NOMO-1 treated with dmso at 0.1 percent for 144 hours (cell line): ENCODE measurements around the gene FCN3.

ENCODE experiments used
- DNase-seq: peaks from one replicate; lab custom pipeline; 2025; ENCODE audit not compliant: unreplicated experiment; lab: John Stamatoyannopoulos, UW

FCN3 gene

DNA sequence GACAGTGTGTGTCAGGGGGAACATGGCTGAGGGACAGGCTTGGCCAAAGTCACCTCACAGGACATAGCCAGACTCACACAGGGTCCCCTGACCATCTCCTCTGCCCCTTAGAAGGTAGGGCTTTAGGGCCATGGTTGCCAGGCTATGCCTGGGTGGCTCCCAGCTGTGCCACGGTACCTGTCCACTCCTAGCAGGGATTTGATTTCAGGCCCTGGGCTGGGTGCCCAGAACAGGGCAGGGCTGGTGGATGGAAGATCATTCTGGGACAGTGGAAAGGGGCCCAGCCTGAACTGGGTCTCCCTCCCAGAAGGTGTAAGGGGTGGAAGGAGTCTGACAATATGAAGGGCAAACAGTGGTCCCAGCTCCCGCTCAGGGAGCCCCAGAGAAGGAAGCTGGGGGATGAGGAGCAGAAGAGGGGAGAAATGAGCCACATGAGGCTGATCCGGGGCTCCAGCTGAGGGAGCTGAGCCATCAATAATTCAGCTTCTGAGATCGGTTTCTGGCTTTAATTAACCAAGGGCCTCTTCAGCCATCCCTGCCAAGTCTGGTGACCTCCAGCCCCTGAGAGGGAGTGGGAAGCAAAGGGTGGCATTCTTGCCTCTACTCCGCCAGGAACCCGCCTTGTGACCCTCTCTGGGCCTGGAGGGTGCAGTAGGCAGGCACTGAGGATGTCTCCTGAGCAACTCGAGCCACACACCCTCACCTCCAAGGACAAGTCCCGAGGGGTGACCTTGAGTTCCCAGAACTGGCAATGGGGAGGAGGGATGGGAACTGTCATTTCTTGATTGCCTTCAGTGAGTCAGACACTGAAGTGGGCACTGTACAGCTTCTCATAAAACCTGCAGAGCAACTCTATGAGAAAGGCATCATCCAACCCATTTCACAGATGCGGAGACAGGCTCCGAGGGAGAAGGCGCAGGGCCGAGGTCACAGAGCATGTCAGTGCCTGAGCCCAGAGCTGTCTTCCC, 6.4 kb upstream of the FCN3 start:
- DNase-seq, result no peak

DNA sequence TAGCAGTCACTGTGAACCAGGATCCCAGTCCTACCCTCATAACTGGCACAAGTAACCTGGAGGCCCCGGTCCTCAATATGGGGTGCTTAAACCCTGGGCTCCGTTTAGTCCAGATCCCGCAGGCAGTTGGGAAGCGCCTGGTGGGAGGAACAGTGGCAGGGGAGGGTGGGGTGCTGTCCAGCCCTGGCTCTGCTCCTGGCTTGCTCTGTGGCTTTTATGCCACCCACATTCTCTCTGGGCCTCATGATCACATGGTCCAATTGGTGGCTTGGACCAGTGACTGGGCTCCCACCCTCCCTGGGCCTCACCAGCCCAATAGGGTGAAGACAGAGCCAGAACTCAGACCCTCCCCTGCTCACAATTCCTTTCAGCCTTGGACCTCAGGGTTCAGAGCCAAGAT, 5.6 kb upstream of the FCN3 start:
- no peak for DNase-seq

DNA sequence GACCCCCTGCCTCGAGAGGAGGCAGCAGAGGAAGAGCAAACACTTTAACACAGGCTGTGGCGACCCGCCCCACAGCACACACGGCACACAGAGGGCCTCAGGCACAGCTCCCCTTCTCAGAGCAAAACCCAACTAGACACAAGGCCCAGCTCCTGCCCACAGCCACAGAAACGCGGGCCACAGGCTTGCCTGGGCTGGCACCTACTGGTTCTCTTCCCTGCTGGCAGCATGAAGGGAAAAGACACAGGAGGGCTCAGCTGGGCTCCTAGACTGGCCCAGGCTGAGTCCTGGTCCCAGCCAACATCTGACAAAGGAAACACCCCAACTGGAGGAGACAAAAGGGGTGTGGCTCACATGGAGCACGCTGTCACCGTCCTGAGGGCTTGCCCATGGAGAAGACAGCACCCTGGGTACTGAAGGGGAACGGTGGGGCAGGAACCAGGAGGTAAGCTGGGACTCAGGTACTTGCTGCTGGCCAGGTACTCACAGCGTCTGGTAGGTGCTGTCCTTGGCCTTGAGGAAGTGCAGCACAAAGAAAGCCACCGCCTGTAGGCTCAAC, 5.0 kb upstream of the FCN3 start:
- no peak for DNase-seq

DNA sequence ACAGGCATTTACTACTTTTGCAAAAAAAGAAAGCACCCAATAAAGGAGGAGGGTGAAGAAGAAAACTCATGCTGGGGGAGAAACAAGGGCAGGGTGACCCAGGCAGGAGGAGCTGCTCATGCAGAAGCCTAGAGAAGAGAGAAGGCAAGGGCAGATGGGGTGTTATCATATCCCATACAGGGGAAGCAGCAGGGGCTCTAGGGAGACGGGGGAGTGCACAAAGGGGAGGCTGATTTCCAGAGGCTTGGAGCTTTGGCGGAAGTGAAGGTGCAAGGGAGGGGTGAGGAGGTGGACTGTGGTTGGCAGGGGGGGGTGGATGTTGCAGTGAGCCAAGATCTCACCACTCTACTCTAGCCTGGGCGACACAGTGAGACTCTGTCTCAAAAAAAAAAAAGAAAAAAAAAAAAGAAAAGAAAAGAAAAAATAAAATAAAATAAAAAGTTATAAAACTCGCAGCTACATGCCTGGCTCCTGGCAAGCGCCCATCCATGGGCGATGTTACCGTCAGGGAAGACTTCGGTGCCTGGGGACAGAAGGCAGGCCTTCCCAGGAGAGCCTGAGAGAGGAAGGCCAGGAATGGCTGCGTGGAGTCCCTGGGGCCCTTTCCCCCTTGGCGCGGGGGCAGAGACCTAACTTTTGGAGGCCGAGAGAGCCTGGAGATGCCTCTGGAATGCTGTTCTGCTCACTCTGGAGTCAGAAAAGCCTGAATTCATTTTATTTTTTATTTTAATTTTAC, 3.3 kb upstream of the FCN3 start:
- DNase-seq, result no peak

DNA sequence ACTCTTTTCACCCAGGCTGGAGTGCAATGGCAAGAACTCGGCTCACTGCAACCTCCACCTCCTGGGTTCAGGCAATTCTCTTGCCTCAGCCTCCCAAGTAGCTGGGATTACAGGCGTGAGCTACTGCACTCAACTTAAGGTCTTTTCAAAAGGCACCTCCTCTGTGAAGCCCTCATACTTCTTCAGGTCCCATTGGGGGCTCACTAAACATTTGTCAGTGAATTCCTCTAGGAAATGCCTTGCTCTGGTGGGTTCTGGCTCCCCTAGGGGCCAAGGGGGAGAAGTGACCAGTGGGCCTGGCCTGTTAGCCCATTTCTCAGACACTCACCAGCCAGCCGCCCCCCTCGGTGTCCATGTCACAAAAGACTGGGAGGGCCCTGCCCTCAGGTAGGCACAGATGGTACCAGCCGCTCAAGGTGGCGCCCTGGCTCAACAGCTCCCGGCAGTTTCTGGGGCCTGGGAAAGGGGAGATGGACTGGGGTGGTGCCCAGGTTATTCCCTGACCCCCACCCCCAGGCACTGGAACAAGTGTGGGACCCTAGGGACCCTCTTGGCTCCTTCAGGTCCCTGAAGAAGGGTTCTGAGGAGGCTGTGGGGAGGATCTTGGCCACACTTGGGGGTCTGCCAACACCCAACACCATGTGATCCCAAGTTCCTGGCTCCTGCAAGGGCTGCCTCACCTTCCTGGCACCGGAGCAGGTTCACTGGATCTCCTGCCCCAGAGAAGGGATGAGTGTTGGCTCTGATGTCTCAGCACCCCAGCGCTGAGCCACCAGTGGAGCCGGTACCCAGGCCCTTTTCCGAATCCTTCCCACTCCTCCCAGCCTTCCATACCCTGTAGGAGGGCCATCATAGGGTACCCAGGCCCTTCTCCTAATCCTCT, 1.6 kb downstream of the FCN3 start:
- no peak for DNase-seq

DNA sequence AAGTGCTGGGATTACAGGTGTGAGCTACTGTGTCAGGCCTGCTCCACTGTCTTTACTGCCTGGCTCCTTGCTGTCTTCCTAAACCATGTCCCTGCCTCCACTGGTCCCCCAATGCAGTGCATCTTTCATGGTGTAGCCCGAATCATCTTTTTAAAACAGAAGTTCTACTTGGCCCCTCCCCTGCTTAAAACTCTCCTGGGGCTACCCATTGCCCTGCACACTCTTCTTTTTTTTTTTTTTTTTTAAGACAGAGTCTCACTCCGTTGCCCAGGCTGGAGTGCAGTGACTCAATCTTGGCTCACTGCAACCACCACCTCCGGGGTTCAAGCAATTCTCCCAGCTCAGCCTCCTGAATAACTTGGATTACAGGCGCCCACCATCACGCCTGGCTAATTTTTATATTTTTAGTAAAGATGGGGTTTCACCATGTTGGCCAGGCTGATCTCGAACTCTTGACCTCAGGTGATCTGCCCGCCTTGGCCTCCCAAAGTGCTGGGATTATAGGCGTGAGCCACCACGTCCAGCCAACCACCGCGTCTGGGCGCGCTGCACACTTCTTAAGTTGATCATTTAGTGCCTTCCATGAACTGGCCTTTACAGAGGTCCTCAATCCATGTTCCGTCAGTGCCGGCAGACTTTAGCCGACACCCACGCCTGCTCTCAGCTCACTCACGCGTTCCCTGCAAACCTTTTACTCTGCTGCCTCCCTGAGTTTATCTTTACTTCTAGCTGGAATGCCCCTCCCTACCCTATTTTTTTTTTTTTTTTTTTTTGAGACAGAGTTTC, 2.4 kb downstream of the FCN3 start:
- no peak for DNase-seq

DNA sequence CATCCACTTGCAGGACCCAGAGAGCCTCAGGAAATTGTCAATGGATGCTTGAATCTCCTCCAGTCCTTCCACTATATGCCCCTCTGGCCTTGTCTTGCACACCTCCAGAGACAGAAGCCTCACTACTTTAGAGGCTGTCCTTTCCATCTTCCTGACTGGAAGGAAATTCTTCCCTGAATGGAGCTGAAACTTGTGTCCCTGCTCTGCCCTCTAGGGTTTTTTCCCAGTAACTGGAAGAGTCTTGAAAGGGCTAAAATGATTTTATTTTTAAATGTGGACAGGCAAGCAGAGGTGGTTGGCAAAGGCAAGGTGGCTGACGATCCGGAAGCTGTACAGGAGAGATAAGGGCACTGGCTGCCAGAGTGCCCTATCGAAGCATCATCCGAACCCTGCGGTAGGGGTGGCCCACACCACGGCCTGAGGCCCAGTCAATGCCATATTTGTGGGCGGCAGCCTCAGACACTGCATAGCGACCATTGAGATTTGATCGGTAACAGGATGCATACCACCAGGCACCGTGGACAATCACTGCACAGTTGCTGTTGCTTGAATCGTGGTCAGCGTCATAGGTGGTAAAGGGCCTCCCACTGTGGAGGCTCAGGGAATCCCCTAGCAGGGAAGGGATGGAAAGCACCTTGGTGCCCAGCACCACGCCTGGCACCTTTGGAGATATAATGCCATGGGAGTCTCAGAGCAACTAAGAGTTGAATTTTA, 5.6 kb downstream of the FCN3 start:
- no peak for DNase-seq

DNA sequence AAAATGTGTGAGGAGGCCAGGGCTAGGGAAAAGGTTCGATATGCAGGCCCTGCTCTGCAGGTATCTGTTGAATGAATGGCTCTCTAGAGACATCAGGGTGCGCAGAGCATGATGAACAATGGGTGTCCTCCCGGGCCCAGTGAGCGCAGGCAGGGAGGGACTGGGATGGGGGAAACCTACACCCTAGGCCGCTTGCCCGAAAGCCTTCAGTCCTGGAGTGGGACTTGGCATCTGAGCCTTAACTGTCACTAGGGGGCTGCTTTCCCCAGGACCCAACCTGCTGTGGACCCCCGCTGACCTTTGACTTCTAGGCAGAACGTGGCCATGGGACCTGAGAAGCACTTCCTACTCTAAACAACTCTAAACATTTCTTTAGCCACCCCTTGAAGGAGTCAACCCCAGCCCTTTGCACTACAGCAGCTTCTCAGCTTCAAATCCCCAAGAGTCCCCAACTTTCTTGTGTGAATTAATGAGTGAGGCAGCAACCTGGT, 7.4 kb downstream of the FCN3 start:
- DNase-seq, result no peak

DNA sequence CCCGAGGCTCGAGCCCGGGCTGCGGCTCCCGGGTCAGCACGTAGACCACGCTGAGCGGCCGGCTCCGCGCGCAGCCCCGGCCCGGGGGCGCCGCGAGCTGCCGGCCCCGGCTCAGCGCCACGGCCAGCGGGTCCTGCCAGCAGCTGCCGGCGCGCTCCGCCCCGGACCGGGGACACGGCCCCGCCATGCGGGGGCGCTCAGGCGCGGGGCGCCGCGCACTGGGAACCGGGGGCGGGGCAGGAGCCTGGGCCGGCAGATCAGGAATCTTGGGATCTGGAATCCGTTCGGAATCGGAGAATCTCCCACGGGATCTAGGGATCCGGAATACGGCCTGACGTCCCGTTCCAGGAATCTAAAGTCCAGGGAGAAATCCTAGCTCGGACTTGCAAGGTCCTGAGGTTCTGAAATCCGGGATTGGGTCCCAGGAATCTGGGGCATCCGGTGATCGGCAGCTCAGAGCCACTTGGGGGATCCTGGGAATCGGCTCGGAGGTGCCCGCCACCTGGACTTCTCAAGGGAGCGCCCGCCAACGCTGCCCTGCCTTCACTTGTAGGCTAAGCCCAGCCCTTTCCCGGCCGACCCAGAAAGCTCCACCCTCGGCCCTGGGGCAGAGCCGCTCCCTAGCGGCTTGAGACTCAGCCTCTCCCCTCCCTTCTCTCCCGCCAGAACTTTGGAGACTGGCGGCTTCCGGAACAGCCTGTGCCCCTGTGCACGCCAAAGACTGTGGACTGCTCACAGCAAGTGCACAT, 8.0 kb downstream of the FCN3 start, which contains the start of gene MAP3K6:
TSS of gene MAP3K6 (minus strand) at position 551 of the 749 bp plus-strand sequence. CDS start at position 187, 364 bp downstream.
- peak; percentile 51 for DNase-seq

DNA sequence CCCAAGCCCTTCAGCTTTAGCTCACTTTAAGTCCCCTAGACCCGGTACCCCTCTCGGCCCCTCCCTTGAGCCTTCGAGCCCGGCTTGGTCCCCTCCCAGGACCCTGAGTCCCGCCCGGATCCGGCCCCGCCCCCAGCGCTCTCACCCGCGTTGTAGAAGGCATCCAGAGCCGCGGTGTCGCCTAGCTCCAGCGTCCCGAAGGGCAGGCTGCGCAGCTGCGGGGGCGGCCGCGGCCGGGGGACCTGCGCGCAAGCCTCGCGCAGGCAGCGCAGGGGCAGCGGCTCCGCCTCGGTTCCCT, 8.6 kb downstream of the FCN3 start:
- DNase-seq, result peak; percentile 9

DNA sequence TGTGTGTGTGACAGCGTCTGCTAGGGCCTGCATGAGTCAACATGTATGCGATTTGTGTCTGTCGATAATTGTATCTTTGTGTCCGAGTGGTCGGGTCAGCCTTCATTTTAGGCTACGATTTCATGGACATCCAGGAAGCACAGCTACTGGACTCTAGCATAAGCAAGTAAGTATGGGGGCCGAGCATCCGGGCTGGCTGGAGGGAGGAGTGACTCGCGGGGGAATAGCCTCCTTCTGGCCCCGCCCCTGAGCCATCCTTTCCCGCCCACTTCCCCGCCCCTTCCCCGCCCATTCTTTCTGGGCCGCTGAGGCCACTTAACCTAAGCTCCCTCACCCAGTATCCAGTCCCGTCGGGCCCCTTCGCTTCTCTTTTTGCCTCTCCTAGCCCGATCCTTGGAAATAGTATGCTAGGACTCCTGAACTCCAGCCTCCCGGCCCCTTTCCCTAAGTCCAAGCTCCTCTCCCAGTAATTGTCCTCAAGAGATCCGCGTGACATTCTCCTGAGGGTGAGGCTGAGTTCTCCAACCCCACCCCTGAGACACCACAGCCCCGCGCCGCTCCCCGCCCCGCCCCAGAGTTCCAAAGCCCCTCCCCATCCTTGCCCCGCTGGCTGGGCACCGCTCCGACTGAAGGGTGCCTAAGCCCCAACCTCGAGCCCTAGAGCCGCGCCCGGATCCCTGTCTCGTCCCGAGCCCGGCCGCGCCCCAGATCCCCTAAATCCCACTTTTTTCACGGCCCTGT, 9.1 kb downstream of the FCN3 start:
- peak; percentile 61 for DNase-seq

DNA sequence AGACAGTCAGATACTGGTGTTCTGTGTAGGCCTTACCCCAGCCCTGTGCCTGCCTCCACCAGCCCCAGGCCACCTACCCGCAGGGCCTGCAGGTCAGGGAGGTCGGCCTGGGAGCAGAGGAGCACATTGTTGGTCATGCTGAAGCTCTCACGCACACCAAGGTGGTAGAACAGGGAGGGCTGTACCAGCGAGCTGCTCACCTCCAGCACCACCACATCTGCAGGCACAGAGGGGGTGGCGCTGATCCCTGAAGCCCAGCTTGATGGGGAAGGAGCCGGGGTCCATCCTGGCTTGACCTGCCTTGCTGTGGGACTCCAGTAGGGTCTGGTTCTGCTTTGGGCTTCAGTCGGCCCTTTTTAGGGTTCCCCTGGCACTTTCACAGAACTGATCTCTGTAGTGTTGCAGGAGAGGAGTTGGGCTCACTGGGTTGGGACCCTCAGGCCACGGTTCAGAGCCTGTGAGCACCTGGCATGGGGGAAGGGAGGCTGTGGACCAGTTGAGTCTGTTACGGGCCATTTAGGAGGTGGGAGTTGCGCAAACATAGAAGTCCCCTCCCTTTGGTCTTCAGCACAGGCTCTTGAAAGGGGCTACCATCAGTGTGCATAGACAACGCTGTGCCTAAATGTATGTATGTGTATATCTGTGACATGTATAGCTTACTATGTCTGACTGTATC, 9.8 kb downstream of the FCN3 start:
- no peak for DNase-seq

DNA sequence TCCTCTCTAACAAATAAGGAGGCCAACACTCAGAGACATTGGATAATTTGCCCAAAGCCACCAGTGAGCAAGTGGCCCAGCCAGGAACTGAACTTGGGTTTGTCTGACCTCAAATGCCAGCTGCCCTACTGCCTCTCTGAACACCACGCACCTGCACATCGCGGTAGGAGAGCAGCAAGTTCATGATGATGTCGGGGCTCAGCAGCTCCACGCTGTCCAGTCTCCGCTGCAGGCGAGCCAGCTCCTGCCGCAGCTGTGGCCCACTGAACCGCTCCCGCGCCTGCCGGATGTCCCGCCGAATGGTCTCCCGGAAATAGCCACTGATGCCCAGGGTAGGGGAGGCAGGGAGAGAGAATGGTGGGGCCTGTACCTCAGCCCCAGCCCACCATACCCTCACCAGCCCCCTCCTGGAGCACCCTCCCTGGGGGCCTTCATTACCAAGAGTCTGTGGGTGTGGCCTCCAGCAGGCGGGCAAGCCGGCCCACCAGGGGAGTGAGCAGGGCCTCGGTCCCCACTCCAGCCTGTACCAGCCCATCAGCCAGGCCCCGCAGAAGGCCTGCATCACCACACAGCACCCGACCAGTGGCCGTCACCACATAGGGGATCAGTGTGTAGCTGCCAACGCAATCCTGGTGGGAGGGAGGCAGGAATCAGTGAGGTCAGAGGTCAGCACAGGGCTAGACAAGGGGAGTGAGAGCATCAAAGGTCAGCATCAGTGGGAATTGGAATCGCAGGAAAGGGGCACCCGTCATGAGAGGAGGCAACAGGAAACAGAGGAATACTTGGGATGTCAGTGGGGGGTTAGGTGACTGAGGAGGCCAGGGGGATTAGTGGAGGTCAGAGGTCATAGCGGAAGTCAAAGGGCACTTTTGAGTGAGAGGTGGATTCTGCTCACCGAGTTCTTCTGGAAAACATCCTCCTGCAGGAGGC, 10.6 kb downstream of the FCN3 start:
- no peak for DNase-seq

DNA sequence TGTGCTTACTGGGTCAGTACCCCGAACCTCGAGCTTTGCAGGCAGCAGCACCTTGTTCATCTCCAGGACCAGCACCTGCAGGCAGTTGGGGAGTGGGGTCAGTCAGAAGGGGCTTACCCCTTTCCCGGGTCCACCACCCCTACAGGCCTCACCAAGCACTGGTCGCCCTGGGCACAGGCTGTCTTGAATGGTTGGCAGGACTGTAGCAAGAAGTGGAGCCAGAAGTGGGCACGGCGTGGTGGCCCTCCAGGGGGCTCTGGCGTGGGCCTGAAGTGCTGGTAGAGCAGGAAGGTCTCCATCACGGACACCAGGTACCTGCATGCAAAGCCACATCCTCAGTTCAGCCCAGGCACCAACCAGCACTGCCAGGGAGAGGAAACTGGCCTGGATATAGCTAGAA, 13.1 kb downstream of the FCN3 start:
- DNase-seq, result no peak

DNA sequence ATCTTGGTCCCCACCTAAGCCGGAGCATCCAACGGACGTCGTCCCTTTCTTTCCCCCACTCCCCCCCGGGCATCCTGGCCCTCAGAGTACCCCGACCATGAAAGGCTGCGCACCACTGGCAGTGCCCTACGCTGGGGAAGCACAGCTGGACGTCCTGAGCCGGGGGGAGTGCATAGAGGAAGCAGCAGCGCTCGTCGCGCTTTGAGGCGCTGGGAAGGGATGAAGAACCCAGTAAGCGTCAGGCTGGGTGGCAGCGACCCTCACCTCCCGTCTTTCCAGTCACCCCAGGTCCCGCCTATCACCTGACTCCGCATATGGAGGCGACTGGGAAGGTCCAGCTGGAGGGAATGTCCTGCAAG, 13.6 kb downstream of the FCN3 start:
- no peak for DNase-seq
